Measurements from ENCODE around the gene CPNE5. TPM values are rescaled to one million over a fixed set of nuclear protein-coding genes. Genes with fewer than 3 reads are reported as not detected.

CPNE5 gene
- polyA plus RNA-seq, 1 of the 3 experiments (the other 2 are of a cell fraction), result 0.30 TPM

DNA sequence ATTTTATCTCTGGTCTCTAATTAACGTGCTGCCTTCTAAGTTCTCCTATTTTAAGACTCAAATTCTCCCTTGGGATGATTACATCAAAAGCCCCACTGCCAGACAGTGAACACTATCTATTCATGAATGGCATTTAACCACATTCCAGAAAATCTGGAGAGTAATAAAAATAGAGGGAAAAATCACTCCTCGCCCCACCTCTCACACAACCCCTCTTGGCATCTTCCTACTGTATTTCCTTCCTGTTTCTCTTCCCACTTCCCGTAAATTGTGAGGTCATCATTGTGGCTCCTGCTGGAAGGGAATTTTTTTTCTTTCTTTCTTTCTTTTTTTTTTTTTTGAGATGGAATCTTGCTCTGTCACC lies 110.1 kb downstream of the CPNE5 start:
- no peaks in the 10 kb centered on the region for H3F3A ChIP-seq (replicated peaks; ENCODE audit: insufficient read depth)
- H3K27me3 ChIP-seq (ENCODE audit: insufficient read depth), result no peaks in the 10 kb centered on the region
- H3K79me2 ChIP-seq (ENCODE audit: insufficient read depth), result no peaks in the 10 kb centered on the region
- 52% methylated on average over 3 of the region's 3 CpGs for WGBS (ENCODE audit: low lambda C conversion rate)
- no peaks in the 10 kb centered on the region for H3K36me3 ChIP-seq (replicated peaks in 1 of 2; ENCODE audit: control insufficient read depth in 1 of 2, insufficient read depth in 2 of 2, low read length in 1 of 2)
- no peak for TF ChIP-seq GATA2 (CRISPR knock-in tag; IDR thresholded peaks at IDR 0.05)
- TF ChIP-seq, protein P1, sequence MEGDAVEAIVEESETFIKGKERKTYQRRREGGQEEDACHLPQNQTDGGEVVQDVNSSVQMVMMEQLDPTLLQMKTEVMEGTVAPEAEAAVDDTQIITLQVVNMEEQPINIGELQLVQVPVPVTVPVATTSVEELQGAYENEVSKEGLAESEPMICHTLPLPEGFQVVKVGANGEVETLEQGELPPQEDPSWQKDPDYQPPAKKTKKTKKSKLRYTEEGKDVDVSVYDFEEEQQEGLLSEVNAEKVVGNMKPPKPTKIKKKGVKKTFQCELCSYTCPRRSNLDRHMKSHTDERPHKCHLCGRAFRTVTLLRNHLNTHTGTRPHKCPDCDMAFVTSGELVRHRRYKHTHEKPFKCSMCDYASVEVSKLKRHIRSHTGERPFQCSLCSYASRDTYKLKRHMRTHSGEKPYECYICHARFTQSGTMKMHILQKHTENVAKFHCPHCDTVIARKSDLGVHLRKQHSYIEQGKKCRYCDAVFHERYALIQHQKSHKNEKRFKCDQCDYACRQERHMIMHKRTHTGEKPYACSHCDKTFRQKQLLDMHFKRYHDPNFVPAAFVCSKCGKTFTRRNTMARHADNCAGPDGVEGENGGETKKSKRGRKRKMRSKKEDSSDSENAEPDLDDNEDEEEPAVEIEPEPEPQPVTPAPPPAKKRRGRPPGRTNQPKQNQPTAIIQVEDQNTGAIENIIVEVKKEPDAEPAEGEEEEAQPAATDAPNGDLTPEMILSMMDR (IDR thresholded peaks at IDR 0.05), result no peak
- no peak for TF ChIP-seq RFX5 (IDR thresholded peaks at IDR 0.05; ENCODE audit: low read length)
- TF ChIP-seq, protein P2, sequence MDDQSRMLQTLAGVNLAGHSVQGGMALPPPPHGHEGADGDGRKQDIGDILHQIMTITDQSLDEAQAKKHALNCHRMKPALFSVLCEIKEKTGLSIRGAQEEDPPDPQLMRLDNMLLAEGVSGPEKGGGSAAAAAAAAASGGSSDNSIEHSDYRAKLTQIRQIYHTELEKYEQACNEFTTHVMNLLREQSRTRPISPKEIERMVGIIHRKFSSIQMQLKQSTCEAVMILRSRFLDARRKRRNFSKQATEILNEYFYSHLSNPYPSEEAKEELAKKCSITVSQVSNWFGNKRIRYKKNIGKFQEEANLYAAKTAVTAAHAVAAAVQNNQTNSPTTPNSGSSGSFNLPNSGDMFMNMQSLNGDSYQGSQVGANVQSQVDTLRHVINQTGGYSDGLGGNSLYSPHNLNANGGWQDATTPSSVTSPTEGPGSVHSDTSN (IDR thresholded peaks at IDR 0.05), result no peak
- no peak for TF ChIP-seq JUND (IDR thresholded peaks at IDR 0.05)
- no peak for TF ChIP-seq ELF1 (IDR thresholded peaks at IDR 0.05)
- no peak for TF ChIP-seq POLR2AphosphoS5 (IDR thresholded peaks at IDR 0.05; ENCODE audit: low read depth, low read length)
- TF ChIP-seq FOXM1 (IDR thresholded peaks at IDR 0.05; ENCODE audit: low read depth), result no peak
- TF ChIP-seq TCF12 (IDR thresholded peaks at IDR 0.05), result no peak
- TF ChIP-seq, protein P3, sequence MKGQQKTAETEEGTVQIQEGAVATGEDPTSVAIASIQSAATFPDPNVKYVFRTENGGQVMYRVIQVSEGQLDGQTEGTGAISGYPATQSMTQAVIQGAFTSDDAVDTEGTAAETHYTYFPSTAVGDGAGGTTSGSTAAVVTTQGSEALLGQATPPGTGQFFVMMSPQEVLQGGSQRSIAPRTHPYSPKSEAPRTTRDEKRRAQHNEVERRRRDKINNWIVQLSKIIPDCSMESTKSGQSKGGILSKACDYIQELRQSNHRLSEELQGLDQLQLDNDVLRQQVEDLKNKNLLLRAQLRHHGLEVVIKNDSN (IDR thresholded peaks at IDR 0.05; ENCODE audit: borderline replicate concordance, low read depth), result no peak
- TF ChIP-seq EP300 (IDR thresholded peaks at IDR 0.05; ENCODE audit: borderline replicate concordance in 1 of 2, low read depth in 1 of 2, low read length in 1 of 2), result no peak
- TF ChIP-seq EZH2phosphoT487 (IDR thresholded peaks at IDR 0.05; ENCODE audit: borderline replicate concordance, low read depth), result no peak
- no peak for TF ChIP-seq GABPA (IDR thresholded peaks at IDR 0.05; ENCODE audit: low read depth)
- no peak for TF ChIP-seq TAF1 (IDR thresholded peaks at IDR 0.05; ENCODE audit: borderline replicate concordance, low read depth, low read length)
- ChIA-PET POLR2A (no interaction called here), CTCF (interaction anchor here (2.5 kb wide), 1 partner anchor 30 kb away, joined by 12 read pairs; no protein-coding TSS in a partner anchor)
- no peaks in the 10 kb centered on the region for H3K4me1 ChIP-seq (ENCODE audit: control insufficient read depth in 1 of 2, insufficient read depth in 2 of 2, low read depth in 1 of 2, low read length in 1 of 2)
- H2AFZ ChIP-seq (ENCODE audit: low read depth), result no peak overlapping the region
- no peaks in the 10 kb centered on the region for H4K20me1 ChIP-seq (ENCODE audit: insufficient read depth)
- no peak overlapping the region for H3K27ac ChIP-seq (ENCODE audit: low read depth in 2 of 2, low read length in 1 of 2)
- H3K9ac ChIP-seq, result no peak overlapping the region
- H3K4me2 ChIP-seq, result no peak overlapping the region
- H3K9me2 ChIP-seq, result no peaks in the 10 kb centered on the region
- no peaks in the 10 kb centered on the region for H3K9me3 ChIP-seq
- H3K4me3 ChIP-seq (ENCODE audit: low read depth in 2 of 2, low read length in 1 of 2), result no peak overlapping the region
- no peak for DNase-seq
